Measurements from ENCODE around the gene NCKAP5.

NCKAP5 gene

DNA sequence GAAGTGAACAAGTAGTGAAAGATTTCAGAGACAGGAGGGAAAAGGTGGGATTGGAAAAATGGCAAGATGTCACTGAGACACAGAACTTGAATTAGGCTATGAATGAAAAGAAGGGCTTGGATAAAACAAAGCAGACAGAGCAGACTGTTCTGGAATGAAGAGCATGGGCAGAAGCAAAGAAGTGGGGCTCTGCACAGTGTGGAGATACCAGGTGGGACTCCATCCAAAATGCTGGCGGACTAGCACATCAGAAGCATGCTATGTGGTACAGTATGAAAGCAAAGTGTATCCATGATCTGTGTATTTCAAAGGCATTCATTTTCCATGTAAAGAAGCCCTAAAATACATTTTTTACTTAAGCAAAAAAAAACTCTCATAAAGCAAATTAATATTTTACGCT is 487.4 kb downstream of the NCKAP5 start:
- no peak for DNase-seq (ENCODE audit: low read depth)

DNA sequence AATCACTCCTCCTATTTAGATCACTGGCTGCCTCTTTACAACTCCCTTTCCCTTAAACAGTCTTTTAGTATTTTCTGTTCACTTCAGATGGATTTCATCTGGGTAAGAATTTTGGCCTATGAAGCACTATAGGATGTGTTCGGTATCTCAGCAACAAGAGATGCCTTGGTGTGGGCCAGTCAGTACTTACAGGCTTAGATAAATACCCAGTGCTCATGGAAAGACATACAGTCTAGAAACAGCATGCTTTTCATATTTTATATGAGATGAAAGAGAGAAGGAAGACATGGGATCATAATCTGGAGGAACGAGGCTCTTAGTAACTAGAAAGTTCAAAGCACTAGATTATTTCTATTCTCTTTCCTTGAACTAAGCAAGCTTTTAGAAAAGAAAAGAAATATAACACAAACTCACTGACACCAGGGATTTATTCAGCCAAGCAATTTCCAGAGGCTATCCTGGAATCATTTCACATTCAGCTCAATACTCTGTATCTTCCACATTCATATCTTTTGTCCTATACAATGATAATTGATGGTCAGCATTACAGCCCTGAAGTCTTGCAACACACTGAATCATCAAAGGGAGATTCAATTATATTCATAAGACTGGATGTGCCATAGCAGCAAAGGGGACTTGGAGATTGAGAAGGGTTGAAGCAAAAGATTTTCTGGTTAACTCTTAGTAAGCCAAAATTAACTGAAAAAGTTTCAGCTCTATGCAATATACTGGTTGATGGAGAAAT is 489.4 kb downstream of the NCKAP5 start:
- DNase-seq (ENCODE audit: low read depth), result no peak

DNA sequence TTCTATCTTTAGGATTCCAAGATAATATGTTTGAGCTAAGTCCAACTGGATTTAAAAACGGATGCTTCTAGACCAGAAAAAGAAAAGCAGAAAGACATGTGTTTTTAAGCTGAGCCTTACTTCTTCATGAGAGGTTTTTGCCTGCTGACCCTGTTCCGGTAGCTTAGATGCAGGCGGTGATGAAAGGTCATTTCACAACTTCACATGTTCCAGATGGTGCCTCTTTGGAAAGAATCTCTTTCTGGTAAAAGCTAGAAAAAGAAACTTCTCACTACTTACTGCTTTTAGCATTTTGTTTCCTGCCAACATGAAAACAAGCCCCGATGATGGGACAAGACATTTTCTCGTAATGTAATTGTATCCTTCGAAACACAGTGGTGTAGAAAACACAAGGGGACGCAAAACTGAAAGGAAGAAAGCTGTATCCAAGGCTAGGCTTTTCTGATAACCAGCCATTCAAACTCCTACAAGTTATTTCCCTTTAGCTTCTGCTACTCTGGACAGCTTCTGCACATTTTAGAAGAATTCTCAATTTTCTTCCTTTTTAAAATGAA is 490.9 kb downstream of the NCKAP5 start:
- no peak for DNase-seq (ENCODE audit: low read depth)

GRCh38 chr2:133072837-133073694 is 495.2 kb downstream of the NCKAP5 start:
- DNase-seq (ENCODE audit: low read depth), result no peak

GRCh38 chr2:133063775-133064174 is 504.5 kb downstream of the NCKAP5 start:
- DNase-seq (ENCODE audit: low read depth), result no peak

DNA sequence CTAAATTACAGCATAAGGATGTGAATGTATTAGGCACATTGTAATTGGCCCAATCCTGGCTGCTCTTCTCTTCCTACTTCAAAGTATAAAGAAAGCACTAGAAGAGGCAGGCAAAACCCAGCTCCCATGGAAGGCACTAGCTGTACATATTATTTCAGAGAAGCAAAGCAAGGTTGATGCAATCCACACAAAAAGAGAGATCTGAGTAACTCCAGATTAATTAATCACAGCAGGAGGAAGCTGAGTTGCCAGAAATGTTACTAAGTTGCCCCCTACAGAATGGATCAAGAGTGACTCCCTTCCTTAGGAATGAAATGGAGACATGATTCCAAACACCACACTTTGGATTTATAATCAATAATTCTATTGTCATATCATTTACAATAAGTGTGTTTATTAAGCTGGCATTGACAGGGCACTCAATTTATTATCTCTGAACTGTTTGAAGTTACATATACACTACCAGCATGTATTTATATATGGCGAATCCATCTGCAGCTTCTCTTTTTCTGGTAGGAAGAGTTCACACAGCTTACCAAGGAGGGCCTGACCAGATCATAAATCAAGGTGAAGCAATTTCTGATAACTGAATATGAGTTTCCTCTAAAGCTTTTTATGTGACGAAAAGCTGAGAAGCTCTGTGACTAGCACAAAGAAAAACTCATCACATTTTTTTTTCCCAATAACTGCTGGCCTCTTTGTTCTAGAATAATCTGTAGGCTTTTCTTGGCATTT is 505.2 kb downstream of the NCKAP5 start:
- no peak for DNase-seq (ENCODE audit: low read depth)

DNA sequence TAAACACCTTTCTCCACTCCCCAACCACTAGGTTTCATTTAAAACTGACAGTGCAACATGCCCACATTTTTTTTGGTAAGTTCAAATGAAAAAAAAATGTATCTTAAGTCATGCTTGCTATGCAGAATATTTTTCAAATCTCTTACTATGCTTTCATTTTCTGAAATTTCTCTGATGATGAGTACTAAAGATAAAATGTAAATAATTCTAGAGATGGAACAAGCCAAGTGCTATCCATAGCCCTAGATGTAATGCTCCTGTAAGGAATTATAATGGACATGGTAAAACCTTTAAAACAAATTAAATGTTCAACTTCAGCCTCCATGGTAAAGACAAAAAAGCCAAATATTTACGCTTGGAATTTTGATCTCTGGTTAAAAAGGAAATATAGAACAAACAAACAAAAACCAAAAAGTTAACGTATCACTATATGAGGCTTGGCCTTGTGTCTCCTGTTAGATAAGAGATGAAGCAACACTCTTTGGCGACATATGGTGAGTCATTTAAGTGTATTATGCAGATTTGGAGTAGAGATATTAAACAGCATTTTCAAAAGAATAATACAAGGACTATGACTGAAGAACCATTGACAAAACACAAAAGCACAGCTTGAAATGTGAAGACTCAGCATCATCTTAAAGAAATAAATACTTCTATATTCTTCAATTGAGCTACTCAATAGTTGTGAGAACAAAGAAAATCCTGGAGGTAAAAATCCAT is 506.2 kb downstream of the NCKAP5 start:
- no peak for DNase-seq (ENCODE audit: low read depth)

DNA sequence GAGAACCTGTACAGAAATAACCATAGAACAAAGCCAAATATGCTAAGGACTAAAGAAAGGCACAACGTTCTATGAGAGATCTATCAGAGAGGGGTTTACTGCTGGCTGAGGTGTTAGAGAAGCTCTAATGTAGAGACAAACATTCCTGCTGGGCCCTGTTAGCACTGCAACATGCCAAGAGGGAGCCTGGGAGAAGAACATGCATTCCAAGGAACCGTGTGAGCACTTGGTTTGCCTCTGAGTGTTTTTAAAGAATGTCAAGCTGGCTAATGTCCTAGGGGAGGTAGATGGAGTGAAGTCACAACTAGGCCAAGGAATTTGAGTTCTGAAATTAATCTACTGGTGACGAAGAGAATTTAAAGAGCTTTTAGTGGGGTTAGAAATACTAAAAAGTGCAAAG is 514.0 kb downstream of the NCKAP5 start:
- DNase-seq (ENCODE audit: low read depth), result no peak

DNA sequence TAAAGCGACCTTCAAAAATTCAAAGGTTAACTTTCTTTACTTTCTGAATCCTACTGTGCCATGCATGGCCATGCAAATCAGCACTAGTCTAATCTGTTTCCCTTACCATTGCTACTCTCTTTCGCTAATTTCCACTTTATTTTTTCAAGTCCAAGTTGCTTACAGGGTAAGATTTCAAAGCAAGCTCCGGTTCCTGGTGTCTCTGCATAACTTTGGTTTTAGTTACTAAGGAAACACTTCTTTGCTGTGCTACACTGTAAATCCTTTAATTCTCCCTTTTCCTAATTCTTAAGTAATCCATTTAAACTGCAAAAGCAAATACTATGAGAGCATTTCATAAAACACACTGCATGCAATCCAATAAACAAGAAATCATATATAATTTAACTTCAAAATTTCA is 514.7 kb downstream of the NCKAP5 start:
- DNase-seq (ENCODE audit: low read depth), result no peak

GRCh38 chr2:133045787-133046186 is 522.5 kb downstream of the NCKAP5 start:
- no peak for DNase-seq (ENCODE audit: low read depth)

DNA sequence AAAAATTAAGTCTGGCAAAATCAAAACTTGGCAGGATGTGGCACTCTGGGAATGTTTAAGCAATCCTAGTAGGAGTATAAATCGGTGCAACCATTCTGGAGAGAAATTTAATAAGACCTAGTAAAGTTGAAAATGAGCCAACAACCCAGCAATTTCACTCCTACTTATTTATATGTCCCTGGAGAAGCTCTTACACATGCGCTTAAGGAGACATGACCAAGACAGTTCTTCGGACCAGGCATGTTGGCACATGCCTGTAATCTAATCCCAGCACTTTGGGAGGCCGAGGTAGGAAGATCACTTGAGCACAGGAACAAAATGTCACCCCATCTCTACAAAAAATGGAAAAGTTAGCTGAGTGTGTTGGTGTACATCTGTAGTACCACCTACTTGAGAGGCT is 523.7 kb downstream of the NCKAP5 start:
- DNase-seq (ENCODE audit: low read depth), result no peak

GRCh38 chr2:133040170-133040569 is 528.1 kb downstream of the NCKAP5 start:
- no peak for DNase-seq (ENCODE audit: low read depth)

- no peak for DNase-seq (ENCODE audit: low read depth)
These were observed 528.7 kb downstream of the NCKAP5 start for GRCh38 chr2:133039531-133039930.

- DNase-seq (ENCODE audit: low read depth), result no peak
These were observed 541.6 kb downstream of the NCKAP5 start for GRCh38 chr2:133026536-133027177.

- no peak for DNase-seq (ENCODE audit: low read depth)
These were observed 543.3 kb downstream of the NCKAP5 start for GRCh38 chr2:133025004-133025403.

- DNase-seq (ENCODE audit: low read depth), result no peak
These were observed 555.2 kb downstream of the NCKAP5 start for GRCh38 chr2:133012847-133013734.

DNA sequence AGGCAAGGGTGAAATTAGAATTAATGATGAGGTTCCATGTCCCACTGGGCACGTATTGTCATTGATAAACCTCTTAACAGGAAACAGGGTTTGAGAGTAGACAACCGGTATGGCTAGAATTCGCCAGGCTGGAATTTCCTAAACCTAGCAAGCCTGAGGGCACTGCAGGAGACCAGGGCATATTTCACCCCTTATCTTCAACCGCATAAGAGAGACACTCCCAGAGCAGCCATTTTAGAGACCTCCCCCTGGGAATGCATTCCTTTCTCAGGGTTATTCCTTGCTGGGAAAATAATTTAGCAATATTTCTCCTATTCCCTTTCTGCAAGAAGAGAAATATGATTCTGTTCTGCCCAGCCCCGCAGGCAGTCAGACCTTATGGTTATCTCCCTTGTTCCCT is 563.6 kb downstream of the NCKAP5 start:
- DNase-seq (ENCODE audit: low read depth), result no peak

GRCh38 chr2:132999421-132999820 is 568.8 kb downstream of the NCKAP5 start:
- DNase-seq (ENCODE audit: low read depth), result no peak

DNA sequence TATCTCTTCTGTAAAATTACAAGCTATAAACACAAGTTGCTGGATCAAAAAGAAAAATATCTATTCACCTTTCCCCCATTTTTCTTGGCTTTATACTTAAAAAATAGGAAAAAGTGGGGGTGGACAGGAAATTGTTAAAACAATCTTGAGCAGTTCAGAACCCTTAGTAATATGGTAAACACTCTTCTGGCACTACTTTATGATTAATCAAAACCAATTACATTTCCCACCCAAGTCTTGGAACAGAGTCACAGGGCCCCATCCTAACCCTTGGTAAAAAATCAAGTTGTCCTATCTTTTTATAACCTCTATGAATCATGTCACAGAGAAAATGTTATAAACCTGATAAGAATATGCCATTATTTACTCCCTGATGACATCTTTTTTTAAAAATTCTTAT is 570.0 kb downstream of the NCKAP5 start:
- no peak for DNase-seq (ENCODE audit: low read depth)

GRCh38 chr2:132991471-132992045 is 576.7 kb downstream of the NCKAP5 start:
- DNase-seq (ENCODE audit: low read depth), result no peak

All from activated T-cell treated with anti-CD3 and anti-CD28 coated beads for 24 hours (primary cell).